Measurements from ENCODE around the gene PRKAR1B. TPM values are rescaled to one million over a fixed set of nuclear protein-coding genes. Genes with fewer than 3 reads are reported as not detected.
"Not testable (repeated sequence)": the region's sequence is repeated elsewhere in the genome, so short reads cannot be mapped to it uniquely, and the experiment has no call there.

PRKAR1B gene
- total RNA-seq, 1 experiment from 2014 or later, result 8.2 TPM

DNA sequence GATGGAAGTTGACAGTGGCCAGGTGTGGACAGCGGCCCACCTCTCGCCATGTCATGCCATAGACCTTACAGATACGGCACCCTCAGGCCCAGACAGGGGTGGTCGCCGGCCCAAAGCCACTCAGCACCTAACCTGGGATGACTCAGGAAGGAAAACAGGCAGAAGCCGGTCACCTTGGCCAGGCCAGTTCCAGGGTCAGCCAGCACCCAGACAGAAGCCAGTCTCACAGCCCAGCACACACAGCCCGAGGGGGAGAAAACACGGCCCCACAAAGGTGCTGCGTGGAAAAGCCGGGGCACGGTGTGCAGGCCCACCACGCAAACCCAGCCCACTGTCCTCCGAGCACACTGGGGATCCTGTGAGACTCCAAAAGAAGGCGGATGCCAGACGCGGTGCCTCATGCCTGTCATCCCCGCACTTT lies 95.8 kb downstream of the PRKAR1B start:
- DNase-seq (ENCODE audit: low read depth, low spot score), result no peak
- in situ Hi-C loops (cut with HindIII; ENCODE audit: low pct_unique_long_range_greater_than_20kb, low sequenced_read_pairs), result no loop called here

GRCh38 chr7:630539-630938 lies 96.5 kb downstream of the PRKAR1B start:
- in situ Hi-C loops (cut with HindIII; ENCODE audit: low pct_unique_long_range_greater_than_20kb, low sequenced_read_pairs), result no loop called here
- no peak for DNase-seq (ENCODE audit: low read depth, low spot score)

GRCh38 chr7:630111-630511 lies 97.0 kb downstream of the PRKAR1B start:
- in situ Hi-C loops (cut with HindIII; ENCODE audit: low pct_unique_long_range_greater_than_20kb, low sequenced_read_pairs), result no loop called here

DNA sequence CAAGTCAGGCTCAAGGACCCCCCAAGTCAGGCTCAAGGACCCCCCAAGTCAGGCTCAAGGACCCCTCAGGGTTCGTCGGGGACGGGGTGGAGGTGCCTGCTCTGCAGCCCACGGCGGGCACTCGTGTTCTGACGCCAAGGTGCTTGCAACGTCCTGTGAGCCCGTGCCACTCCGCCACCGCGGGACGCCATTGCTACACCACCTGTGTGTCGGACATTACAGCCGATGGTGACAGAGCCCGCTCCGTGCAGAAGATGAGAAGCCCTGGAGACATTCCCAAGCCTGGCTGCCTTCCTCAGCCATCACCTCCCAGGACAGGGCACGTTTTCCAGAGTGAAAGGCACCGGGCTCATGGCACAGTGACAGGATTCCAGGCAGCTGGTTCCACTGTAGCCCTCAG lies 98.3 kb downstream of the PRKAR1B start:
- DNase-seq (ENCODE audit: low read depth, low spot score), result no peak
- in situ Hi-C loops (cut with HindIII; ENCODE audit: low pct_unique_long_range_greater_than_20kb, low sequenced_read_pairs), result no loop called here

More at GRCh38 chr7:630111-630511, 97.0 kb downstream of the PRKAR1B start:
- DNase-seq (ENCODE audit: low read depth, low spot score), result no peak

DNA sequence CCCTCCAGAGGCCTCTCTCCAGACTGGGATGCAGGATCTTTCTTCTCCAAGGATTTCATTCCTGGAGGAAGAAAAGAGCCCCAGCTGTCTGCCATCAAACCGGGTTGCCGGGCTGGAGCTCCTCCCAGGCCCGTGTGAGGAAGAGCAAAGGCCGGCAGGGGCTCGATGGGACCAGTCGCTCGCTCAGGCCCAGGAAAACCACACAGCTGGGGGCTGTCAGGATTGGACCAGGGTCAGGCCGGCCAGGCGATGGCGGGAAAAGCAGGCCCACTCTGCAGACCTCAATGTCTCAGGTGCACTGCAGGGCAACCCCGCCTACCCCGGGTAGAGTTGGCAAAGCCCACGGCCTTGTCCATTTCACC lies 98.7 kb downstream of the PRKAR1B start:
- in situ Hi-C loops (cut with HindIII; ENCODE audit: low pct_unique_long_range_greater_than_20kb, low sequenced_read_pairs), result no loop called here
- DNase-seq (ENCODE audit: low read depth, low spot score), result no peak

GRCh38 chr7:627661-628401 lies 99.2 kb downstream of the PRKAR1B start:
- in situ Hi-C loops (cut with HindIII; ENCODE audit: low pct_unique_long_range_greater_than_20kb, low sequenced_read_pairs), result no loop called here
- DNase-seq (ENCODE audit: low read depth, low spot score), result no peak

DNA sequence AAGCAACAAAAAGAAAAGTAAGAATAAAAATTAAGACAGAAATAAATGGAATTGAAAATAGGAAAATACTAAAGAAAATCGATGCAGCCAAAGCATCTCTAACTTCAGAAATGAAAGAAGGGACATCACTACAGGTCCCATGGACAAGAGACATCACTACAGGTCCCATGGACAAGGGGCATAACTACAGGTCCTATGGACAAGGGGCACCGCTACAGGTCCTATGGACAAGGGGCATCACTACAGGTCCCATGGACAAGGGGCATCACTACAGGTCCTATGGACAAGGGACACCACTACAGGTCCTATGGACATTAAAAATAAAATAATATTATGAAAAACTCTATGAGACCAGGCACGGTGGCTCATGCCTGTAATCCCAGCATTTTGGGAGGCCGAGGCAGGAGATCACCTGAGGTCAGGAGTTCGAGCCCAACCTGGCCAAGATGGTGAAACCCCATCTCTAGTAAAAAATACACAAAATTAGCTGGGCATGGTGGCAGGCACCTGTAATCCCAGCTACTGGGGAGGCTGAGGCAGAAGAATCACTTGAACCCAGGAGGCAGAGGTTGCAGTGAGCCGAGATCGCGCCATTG lies 101.6 kb downstream of the PRKAR1B start:
- DNase-seq (ENCODE audit: low read depth, low spot score), result no peak
- in situ Hi-C loops (cut with HindIII; ENCODE audit: low pct_unique_long_range_greater_than_20kb, low sequenced_read_pairs), result no loop called here

GRCh38 chr7:623464-623863 lies 103.6 kb downstream of the PRKAR1B start:
- DNase-seq (ENCODE audit: low read depth, low spot score), result no peak
- in situ Hi-C loops (cut with HindIII; ENCODE audit: low pct_unique_long_range_greater_than_20kb, low sequenced_read_pairs), result no loop called here

GRCh38 chr7:621572-622285 lies 105.4 kb downstream of the PRKAR1B start:
- in situ Hi-C loops (cut with HindIII; ENCODE audit: low pct_unique_long_range_greater_than_20kb, low sequenced_read_pairs), result no loop called here
- DNase-seq (ENCODE audit: low read depth, low spot score), result no peak

GRCh38 chr7:620885-621284 lies 106.2 kb downstream of the PRKAR1B start:
- in situ Hi-C loops (cut with HindIII; ENCODE audit: low pct_unique_long_range_greater_than_20kb, low sequenced_read_pairs), result no loop called here

DNA sequence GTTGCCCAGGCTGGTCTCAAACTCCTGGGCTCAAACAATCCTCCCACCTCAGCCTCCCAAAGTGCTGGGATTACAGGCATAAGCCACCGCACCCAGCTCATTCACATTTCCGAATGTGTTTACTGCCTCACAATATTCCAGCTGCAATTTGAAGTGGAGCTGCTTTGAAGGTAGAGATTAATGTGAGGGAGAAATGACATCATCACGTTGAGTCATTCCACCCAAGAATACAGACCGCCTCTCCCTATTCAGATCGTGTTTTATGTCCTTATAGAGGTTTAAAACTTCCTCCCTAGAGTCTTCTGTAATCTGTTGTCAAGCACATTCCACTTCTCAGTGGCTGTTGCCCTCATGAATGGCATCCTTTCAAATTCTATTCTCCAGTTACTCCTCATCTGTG lies 107.0 kb downstream of the PRKAR1B start:
- in situ Hi-C loops (cut with HindIII; ENCODE audit: low pct_unique_long_range_greater_than_20kb, low sequenced_read_pairs), result no loop called here
- peak; percentile 29 for DNase-seq (ENCODE audit: low read depth, low spot score)

More at GRCh38 chr7:620885-621284, 106.2 kb downstream of the PRKAR1B start:
- DNase-seq (ENCODE audit: low read depth, low spot score), result no peak

- DNase-seq (ENCODE audit: low read depth, low spot score), result no peak
- in situ Hi-C loops (cut with HindIII; ENCODE audit: low pct_unique_long_range_greater_than_20kb, low sequenced_read_pairs), result no loop called here
These were observed 107.7 kb downstream of the PRKAR1B start for GRCh38 chr7:619368-619840.

DNA sequence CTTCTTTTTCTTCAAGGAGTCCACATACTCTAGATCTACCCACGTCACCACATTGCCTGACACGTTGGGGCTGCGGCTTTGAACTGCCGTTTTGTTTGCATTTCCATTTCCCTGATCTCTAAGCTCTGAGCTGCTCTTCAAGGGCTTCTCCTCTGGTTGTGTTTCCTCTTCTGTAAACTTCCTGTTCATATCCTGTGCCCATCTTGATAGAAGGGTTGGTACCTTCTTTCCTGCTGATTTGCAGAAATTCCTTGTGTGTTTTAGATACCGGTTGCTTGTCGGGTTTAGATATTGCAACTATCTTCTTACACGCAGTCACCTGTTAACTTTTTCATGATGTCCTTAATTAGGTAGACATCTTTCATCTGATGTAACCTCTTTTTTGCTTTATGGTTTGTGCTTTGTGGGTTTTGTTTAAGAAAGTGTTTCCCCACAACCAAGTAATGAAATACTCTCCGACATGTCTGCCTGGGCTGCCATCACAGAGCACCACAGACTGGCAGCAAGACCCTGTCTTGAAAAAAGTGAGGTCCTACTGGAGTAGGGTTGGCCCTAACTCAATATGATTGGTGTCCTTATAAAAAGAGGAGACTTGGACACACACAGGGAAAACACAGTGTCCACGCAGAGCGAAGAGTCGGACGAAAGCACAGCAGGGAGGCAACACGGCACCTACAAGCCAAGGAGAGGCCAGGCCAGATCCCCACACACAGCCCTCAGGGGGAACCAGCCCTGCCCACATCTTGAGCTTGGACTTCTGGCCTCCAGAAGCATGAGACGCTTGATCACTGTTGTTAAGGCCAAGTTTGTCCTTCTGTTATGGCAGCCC lies 108.3 kb downstream of the PRKAR1B start:
- in situ Hi-C loops (cut with HindIII; ENCODE audit: low pct_unique_long_range_greater_than_20kb, low sequenced_read_pairs), result no loop called here

DNA sequence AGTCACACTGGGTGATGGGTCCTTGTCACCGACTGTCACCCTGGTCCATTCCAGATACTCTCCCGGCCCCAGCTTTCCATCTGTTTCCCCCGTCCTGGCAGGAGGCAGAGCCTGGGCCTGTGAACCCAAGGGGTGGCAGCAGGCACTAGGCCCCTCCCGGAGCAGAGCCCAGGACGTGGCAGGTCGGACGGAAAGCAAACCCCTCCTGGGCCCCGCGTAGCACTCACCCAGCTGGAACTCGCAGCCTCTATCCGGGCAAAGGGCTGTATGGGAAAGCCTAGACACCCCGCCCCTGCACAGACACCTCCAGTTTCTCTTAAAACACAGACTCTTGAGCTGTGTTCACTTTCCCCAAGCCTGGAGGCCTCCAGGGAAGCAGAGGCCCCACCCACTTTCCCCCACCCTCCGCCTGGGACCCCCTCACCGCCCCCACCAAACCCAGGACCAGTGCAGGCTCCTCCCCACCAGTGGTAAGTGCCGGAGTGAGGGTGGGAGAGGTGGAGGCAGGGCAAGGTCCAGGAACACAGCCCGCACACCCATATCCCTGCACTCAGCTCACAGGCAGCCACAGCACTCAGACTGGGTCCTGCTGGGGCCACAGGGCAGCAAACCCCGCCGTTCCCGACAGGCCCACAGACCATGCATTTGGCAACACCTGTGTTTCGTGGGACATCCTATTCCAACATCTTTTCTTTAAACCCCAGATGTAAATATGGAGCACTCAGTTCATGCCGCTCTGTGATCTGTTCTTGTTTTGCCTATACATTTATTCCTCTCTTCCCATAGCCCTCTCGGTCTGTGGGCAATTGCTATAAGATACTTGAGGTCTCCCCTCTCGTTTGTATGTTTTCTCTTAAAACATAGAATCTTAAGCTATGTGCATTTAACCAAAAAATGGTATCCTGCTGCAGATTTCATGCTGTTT lies 109.2 kb downstream of the PRKAR1B start:
- no peak for DNase-seq (ENCODE audit: low read depth, low spot score)

More for the DNA sequence above, 108.3 kb downstream of the PRKAR1B start:
- no peak for DNase-seq (ENCODE audit: low read depth, low spot score)

DNA sequence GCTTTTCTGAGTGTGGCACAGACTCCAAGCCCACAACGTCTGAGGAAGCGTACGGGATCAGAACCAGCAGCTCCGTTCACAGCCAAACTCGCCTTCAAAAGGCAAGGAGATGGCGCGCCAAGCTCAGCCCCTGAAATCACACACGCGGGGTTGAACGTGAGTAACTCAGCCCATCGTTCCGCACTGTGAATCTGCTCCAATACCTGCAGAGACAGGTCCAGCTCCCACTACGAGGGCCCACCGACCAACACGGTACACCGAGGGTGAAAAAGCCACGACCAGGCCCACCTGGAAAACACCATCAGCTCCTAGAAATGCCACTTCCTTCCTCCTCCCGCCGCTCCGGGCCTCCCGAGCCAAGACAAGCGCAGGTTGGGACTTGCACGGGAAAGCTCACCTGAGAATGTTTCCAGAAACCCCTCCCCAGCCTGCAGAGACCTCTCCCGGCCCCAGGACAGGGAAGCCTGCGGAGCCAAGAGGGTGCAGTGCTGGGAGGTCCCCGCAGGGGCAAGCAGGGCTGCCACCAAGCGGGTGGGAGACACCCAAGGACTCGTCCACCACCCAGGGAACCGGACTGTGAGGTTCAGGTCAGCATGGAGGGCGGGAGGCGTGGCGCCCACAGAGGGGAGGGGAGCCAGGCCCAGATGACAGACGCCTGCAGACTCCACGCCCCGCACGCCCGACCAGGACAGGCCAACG lies 113.5 kb downstream of the PRKAR1B start:
- in situ Hi-C loops (cut with HindIII; ENCODE audit: low pct_unique_long_range_greater_than_20kb, low sequenced_read_pairs), result no loop called here
- no peak for DNase-seq (ENCODE audit: low read depth, low spot score)

More for the DNA sequence above, 109.2 kb downstream of the PRKAR1B start:
- in situ Hi-C loops (cut with HindIII; ENCODE audit: low pct_unique_long_range_greater_than_20kb, low sequenced_read_pairs), result no loop called here

- DNase-seq (ENCODE audit: low read depth, low spot score); in situ Hi-C loops (cut with HindIII; ENCODE audit: low pct_unique_long_range_greater_than_20kb, low sequenced_read_pairs): not testable (repeated sequence)
These were observed 115.2 kb downstream of the PRKAR1B start for GRCh38 chr7:611837-612236.

Measured in SK-MEL-5 (cell line).